Fibroblast of upper back skin (primary cell): Measurements from ENCODE around the gene COX7A2L.
"Not testable (repeated sequence)": the region's sequence is repeated elsewhere in the genome, so short reads cannot be mapped to it uniquely, and the experiment has no call there.

ENCODE experiments used
- DNase-seq: peaks from one replicate; pipeline ENCODE4 v3.0.0-alpha.2; 2013

COX7A2L gene

DNA sequence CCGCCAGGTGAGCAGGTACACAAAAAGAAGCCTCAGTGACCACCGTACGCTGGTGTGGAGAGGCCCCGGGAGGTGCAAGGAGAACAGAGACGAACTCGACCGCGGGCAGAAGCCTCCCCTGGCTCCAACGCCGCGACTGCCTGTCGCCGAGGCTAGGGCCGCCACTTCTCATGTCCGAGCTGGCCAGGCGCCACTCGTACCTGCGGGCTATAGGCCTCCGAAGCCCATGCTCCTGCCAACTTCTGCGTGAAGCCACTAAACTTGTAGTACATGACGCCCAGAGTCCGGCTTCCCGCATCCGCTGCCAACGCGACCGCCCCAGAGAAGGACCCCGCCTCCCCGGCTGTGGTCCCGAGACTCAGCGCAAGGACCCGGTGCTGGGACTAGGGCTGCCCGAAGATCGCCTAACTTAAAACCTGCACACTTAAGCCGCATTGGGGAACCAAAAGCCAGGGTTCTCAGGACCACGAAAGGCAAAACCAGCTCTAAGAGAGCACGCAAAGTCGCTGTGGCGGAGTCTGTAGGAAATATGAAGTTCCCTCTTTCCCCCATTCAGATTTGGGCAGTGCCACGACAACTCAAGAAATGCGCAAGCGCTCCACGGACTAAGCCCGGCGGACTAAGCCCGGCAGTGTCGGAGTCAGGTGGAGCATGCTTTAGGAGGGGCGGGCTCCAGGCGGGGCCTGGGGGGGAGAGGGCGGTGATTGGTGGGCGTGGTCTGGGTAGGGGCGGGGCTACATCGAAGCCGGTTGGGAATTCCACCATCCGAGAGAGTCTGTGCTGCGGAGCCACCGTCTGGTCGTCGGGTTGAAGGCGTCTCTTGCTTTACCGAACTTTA, at the start of gene COX7A2L:
Gene COX7A2L (minus strand): TSS at position 328 of the 838 bp plus-strand sequence. CDS start 56 bp downstream, at position 272.
- peak; percentile 98 for DNase-seq

- no peak for DNase-seq
Observed at GRCh38 chr2:42408009-42408408, 47.0 kb upstream of the COX7A2L start.

- DNase-seq, result no peak
Observed at GRCh38 chr2:42407476-42407875, 46.5 kb upstream of the COX7A2L start.

GRCh38 chr2:42404676-42405075, 43.7 kb upstream of the COX7A2L start:
- no peak for DNase-seq

DNA sequence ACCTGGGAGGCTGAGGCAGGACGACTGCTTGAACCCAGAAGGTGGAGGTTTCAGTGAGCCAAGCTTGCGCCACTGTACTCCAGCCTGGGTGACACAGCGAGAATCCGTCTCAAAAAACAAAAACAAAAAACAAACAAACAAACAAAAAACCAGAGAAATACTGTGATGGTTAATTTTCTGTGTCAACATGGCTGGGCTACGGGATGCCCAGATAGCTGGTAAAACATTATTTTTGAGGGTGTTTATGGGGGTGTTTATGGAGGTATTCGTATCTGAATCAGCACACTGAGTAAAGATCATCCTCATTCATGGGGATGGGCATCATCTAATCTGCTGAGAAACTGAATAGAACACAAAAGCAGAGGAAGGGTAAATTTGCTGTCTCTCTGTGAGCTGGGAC, 40.8 kb upstream of the COX7A2L start:
- no peak for DNase-seq

GRCh38 chr2:42398052-42398451, 37.0 kb upstream of the COX7A2L start:
- DNase-seq, result not testable (repeated sequence)

GRCh38 chr2:42393320-42393719, 32.3 kb upstream of the COX7A2L start:
- DNase-seq, result not testable (repeated sequence)

DNA sequence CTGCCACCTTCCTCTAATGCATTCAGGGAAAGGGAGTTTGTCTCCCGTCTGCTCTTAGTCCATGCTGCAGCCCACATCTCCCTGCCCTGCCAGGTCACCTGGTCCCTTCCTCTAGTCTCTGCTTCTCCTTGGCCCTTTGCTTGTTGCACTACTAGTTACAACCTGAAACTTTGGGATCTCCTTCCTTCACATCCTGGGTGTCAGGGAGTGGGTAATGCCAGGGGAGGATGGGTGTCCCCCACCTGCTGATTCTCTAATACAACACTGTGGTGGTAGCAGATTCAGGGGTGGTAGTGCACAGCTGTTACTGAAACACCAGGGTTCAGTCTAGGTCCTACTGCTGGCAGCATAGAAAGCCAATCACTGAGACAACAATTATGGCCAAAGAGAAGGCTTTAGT, 31.2 kb upstream of the COX7A2L start:
- DNase-seq, result no peak

- no peak for DNase-seq
Observed at GRCh38 chr2:42390401-42390969, 29.5 kb upstream of the COX7A2L start.

DNA sequence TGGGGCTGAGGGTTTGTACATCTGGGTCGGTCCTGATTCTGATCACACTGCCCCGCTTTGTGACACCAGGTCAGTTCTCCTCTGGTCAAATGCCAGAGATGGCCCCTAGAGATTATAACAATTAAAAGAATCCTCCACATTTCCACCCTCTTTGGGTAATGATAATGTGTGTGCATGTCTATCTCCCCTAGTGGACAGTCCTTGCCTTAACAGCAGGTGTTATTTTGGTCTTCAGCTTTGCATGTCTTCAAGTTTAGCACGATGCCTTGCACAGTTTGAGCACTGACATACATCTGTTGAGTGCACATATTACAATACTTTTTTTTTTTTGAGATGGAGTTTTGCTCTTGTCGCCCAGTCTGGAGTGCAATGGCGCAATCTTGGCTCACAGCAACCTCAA, 25.7 kb upstream of the COX7A2L start:
- no peak for DNase-seq

- DNase-seq, result no peak
Observed at GRCh38 chr2:42385225-42385624, 24.2 kb upstream of the COX7A2L start.

DNA sequence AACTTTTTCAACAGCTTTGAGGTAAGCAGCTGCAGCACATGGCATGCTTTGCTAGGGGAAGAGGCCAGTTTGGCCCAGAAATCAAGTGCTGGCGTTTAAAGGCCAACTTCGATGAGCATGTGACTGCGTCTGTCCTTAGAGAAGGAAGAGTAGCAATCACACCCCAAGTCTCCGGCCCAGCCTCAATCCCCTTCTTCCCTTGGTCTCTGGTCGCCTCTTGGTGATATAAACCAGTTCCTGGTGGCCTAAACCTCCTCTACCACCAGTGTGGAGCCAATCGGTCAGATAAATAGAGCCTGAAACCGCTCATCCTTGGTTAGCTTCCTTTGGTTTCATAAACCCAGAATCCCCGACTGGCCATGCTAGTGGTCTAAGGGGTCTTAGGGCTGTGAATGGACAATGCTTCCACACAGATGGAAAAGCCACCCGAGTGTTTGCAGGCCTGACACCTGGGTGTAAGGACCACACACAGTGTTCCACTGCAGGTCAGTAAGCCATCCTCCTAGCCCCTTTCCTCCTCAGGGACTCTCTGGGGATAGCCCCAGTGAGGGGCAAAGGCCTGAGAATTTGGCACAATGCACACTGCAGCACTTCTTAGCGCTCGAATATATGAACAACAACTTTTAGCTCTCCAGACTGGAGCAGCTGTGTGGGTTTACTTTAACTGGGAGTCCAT, 23.0 kb upstream of the COX7A2L start:
- DNase-seq, result no peak

DNA sequence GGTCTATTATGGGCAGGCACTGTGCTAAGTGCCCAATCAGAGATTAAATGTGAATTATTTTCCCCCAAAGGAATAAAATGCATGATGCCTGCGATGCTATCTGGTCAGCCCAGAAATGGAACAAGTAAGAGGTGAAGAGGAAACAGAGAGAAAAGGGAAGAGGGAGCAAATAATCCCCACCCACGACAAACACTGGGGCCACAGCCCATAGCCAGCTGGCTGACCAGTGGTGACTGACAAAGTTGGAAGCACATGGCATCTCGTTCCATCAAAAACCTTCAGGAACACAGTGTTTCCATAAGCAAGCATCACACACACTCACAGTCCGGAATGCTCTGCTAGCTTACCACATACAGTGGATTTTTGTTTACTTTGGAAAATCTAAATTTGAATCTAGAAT, 21.1 kb upstream of the COX7A2L start:
- DNase-seq, result no peak

DNA sequence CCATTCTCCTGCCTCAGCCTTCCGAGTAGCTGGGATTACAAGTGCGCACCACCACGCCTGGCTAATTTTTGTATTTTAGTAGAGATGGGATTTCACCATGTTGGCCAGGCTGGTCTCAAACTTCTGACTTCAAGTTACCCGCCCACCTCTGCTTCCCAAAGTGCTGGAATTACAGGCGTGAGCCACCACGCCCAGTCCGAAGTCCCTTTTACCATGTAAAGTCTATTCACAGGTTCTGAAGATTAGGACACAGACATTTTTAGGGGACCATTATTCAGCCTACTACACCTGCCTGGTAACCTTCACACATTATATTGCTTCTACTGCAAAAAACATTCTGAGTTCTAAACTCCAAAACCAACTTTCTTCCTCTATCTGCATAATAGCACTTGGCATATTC, 19.0 kb upstream of the COX7A2L start:
- not testable (repeated sequence) for DNase-seq

DNA sequence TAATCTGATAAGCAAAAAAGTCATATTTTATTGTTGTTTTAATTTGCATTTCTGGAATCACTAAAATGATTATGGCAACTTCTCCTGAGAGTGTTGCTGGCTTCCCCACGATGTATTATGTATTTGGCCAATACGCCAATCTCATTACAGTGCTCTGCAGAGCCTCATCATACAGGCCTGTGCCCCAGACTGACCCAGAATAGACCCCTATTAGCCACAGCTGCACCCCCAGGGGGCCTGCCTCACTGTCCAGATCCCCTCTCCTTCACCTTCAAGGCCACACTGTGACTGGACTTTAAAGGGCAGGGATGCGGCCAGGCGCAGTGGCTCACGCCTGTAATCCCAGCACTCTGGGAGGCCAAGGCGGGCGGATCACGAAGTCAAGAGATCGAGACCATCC, 17.4 kb upstream of the COX7A2L start:
- DNase-seq, result no peak

DNA sequence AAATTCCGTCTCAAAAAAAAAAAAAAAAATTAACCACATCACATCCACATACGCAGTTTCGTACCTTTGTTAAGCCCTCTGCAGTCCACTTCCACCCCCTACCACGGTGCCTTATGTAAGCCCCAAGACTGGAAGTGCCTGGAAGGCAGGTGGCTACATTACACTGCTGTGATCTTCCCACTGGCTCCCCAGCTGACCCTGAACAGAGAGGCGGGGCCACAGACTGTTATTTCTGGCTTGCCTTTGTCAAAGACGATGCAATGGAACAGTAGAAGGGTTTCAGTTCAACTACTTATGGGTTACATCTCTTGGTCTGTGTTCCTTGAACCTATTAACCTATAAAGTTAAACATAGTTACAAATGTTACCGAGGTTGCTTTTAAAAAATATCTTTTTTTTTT, 15.7 kb upstream of the COX7A2L start:
- no peak for DNase-seq

GRCh38 chr2:42372474-42373200, 11.6 kb upstream of the COX7A2L start:
- no peak for DNase-seq

- DNase-seq, result no peak
Observed at GRCh38 chr2:42371611-42372473, 10.8 kb upstream of the COX7A2L start.

GRCh38 chr2:42369532-42370229, 8.7 kb upstream of the COX7A2L start:
- no peak for DNase-seq

GRCh38 chr2:42368817-42369531, 8.0 kb upstream of the COX7A2L start:
- no peak for DNase-seq

DNA sequence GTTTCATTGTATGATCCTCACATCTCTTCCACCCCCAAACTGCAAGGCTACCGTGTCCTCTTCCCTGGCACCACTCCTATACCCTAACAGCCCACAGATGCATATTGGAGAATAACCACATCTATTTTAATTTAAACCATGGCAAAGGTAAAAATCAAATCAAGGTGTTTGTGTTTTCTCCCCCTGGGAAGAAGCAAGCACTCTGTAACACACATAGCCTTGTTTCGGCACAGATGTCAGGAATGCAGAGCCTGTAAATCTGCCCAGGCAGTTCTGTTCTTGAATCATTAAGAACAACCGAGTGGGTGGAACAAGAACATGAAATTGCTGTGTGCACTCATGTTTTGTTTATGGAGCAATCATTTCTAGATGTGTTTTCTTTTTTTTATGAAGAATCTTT, 6.8 kb upstream of the COX7A2L start:
- DNase-seq, result no peak
